KG1 (cell line): ENCODE results near the gene HTR6.
"Not testable (repeated sequence)": the region's sequence is repeated elsewhere in the genome, so short reads cannot be mapped to it uniquely, and the experiment has no call there.

Source experiments
- DNase-seq: peaks from one replicate; lab custom pipeline; 2025; lab: John Stamatoyannopoulos, UW

Gene HTR6

DNA sequence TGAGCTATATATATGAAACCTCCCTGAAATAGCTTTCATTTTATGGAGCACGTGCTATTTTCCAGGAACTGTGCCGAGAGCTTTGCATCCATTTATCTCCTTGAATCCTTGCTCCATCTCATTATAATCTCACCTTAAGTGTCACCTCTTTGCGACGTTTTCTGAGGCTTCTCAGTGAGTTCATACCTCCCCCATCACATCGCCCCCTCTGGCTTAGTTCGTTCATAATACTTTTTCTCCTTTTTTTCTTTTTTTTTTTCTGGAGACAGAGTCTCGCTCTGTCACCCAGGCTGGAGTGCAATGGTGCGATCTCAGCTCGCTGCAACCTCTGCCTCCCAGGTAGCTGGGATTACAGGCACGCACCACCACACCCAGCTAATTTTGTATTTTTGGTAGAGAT lies 25.4 kb upstream of the HTR6 start:
- DNase-seq: not testable (repeated sequence)

- no peak for DNase-seq
Observed at GRCh38 chr1:19639999-19640362, 24.7 kb upstream of the HTR6 start.

GRCh38 chr1:19640363-19641316 lies 24.0 kb upstream of the HTR6 start:
- DNase-seq: no peak

DNA sequence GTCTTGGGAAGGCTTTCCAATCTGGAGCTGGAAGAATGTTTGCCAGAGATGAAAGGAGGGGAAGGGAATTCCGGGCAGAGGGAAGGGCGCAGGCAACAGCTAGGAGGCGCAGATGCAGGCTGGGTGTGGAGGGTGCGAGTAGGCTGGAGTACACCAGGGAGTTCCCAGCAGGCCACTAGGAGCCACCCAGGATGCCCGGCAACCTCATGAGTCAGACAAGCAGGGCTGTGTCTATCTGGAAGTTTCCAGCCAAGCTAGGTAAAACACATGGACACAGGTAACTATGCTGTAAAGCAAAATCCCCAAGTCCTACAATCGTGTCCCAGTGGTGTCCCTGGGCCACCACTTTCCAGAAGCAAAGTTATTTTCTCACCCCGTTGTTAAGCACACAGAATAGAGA lies 21.6 kb upstream of the HTR6 start:
- no peak for DNase-seq

- DNase-seq: no peak
Observed at GRCh38 chr1:19643602-19644394, 20.9 kb upstream of the HTR6 start, which contains the start of gene NBL1. TSS of gene NBL1 (plus strand) at chr1:19644311. CDS start at chr1:19655031, 10,720 bp downstream.

GRCh38 chr1:19644395-19644680 lies 20.3 kb upstream of the HTR6 start:
- no peak for DNase-seq

GRCh38 chr1:19644681-19645410 lies 19.8 kb upstream of the HTR6 start:
- DNase-seq: no peak

GRCh38 chr1:19645411-19646251 lies 19.0 kb upstream of the HTR6 start:
- no peak for DNase-seq

- no peak for DNase-seq
Observed at GRCh38 chr1:19646377-19647319, 18.0 kb upstream of the HTR6 start.

- no peak for DNase-seq
Observed at GRCh38 chr1:19647643-19648042, 17.0 kb upstream of the HTR6 start.

DNA sequence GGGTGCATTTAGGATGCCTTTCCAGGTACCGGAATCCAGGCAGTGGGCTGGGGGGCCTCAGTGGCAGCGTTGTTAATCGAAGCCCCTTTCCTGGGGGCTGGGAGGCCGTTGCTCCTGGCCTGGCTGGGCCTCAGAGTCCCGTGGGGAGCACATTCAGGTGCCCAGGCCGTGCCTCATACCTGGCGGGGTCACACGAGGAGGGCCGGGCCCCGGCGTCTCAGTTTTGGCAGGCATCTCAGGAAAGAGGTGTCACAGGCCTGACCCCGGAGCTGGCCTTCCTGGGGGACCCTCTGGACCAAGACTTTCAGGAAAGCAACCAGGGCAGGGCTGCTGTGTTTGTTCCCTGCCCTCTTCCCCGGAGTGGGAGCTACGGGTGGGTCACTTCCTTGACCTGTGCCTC lies 16.4 kb upstream of the HTR6 start:
- no peak for DNase-seq

DNA sequence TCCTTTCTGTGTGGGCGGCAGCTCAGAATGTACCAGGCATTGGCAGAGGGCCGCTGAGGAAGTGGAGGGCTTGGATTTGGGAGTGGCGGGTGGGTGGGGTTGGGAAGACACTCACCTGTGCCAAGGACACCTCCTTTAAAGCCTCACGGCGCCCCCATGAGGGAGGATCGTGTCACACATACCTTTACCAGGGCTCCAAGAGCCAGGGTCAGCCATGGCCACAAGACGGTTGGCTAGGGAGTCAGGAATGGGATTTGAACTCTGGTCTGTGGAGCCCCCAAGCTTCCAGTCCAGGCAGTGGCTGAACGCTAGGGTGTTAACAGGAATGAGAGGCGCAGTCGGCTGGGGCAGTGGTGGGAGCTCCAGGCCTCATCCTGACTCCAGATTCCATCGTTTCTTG lies 16.0 kb upstream of the HTR6 start:
- DNase-seq: no peak

- DNase-seq: no peak
Observed at GRCh38 chr1:19650416-19651140, 14.1 kb upstream of the HTR6 start.

- DNase-seq: no peak
Observed at GRCh38 chr1:19651141-19651737, 13.4 kb upstream of the HTR6 start.

- no peak for DNase-seq
Observed at GRCh38 chr1:19654386-19654785, 10.3 kb upstream of the HTR6 start.

DNA sequence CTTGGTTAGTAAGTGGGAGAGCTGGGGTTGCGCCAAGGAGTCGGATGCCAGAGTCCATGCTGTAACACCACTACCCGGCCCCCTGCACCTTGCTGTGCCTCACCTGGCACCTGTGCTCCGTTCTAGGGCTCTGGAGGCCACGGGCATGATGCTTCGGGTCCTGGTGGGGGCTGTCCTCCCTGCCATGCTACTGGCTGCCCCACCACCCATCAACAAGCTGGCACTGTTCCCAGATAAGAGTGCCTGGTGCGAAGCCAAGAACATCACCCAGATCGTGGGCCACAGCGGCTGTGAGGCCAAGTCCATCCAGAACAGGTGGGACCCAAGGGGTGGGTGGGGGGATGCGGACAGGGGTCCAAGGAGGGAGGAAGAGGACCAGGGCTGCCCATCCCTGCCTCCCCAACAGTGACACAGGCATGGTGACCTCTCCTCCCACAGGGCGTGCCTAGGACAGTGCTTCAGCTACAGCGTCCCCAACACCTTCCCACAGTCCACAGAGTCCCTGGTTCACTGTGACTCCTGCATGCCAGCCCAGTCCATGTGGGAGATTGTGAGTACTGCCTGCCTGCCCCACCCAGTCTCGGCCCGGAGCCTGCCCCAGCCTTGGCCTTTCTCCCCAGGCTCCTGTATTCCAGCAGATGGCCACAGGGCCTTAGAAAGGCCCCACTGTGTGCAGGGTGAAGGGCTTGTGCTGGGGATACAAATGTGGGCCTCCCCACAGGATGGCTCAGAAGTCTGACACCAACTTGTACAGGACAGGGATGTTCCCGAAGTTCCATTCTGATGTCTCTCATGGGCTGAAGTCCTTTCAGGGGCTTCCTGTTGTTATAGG lies 9.6 kb upstream of the HTR6 start:
- no peak for DNase-seq

- DNase-seq: no peak
Observed at GRCh38 chr1:19655718-19656080, 9.0 kb upstream of the HTR6 start.

GRCh38 chr1:19656134-19656779 lies 8.4 kb upstream of the HTR6 start:
- DNase-seq: no peak
